Mucosa of descending colon (tissue), 3 donors: ENCODE measurements around the gene VILL. TPM values are rescaled to one million over a fixed set of nuclear protein-coding genes. Genes with fewer than 3 reads are reported as not detected.

ENCODE experiments used
- ATAC-seq: fragments of 200-7000 bp; cut with Tn5 transposase; one replicate; pipeline ENCODE4 v1.9.1; 2020; ENCODE audit warnings: mild to moderate bottlenecking, moderate library complexity
- DNase-seq, 3 donors: peaks; one replicate each; pipeline ENCODE4 v3.0.0-alpha.2; 2020
- H3K36me3 ChIP-seq: fragments of 200-600 bp; one replicate; pipeline ENCODE4 v1.8.0; 2021; ENCODE audit warnings: low read depth, mild to moderate bottlenecking
- H3K4me1 ChIP-seq: fragments of 200-600 bp; one replicate; pipeline ENCODE4 v1.8.0; 2021; ENCODE audit warnings: low read depth, mild to moderate bottlenecking
- H3K4me3 ChIP-seq: fragments of 200-600 bp; one replicate; pipeline ENCODE4 v1.8.0; 2021; ENCODE audit warnings: mild to moderate bottlenecking
- H3K9me3 ChIP-seq: fragments of 200-600 bp; one replicate; pipeline ENCODE4 v1.8.0; 2021; ENCODE audit warnings: mild to moderate bottlenecking
- CTCF ChIP-seq: fragments of 200-600 bp; IDR thresholded peaks from one replicate; pipeline ENCODE4 v1.8.0; 2022; ENCODE audit warnings: antibody characterized with exemption, mild to moderate bottlenecking
- intact Hi-C, 2 donors: fragments of 100-400 bp; cut with DNase I in 1 of 2; cut with micrococcal nuclease in 1 of 2; formaldehyde crosslinking; loops; one replicate each; pipeline versions ENCODE4 v1.11.0 to v1.11.1; 2022; cut with DNase I, micrococcal nuclease
- total RNA-seq, 3 donors: library from RNA; stranded (reverse); fragmentation: NEBNext Ultra II Directional in 2 of 3; extraction: Animal tissue kit (Norgen Biotek cat#: 25700) in 2 of 3; gene quantifications; one replicate each; pipeline versions ENCODE4 v1.2.1 to v1.2.4, GENCODE V29; 2021 to 2023
- donor health status: DM: no; HTN: no; CAD: no; lungs with moderate emphysema.
- donor health status: DM: no; HTN: no; CAD: no.
- donor health status: DM: no; HTN: yes; CAD: no.

Gene VILL
- total RNA-seq, 3 donors from 2014 or later: 69.7 to 197 (median 150) TPM

- no peak for DNase-seq
- H3K4me3 ChIP-seq: no peak overlapping the region
Observed at GRCh38 chr3:37964146-37964545, 26.4 kb upstream of the VILL start.

GRCh38 chr3:37964716-37965115 lies 25.9 kb upstream of the VILL start:
- H3K9me3 ChIP-seq: no peaks in the 10 kb centered on the region
- no peak for TF ChIP-seq CTCF
- H3K4me3 ChIP-seq: no peak overlapping the region
- DNase-seq (no peak), ATAC-seq (peak; percentile 56)
- peaks cover 33% of the 10 kb centered on the region for H3K4me1 ChIP-seq
- intact Hi-C loops: loop anchor here in 1 of 2 donors (5.0 kb wide), 1 partner anchor 107 kb away; no protein-coding TSS in a partner anchor
- H3K36me3 ChIP-seq: no peaks in the 10 kb centered on the region

More at GRCh38 chr3:37964146-37964545, 26.4 kb upstream of the VILL start:
- intact Hi-C loops: no loop called here
- Histone ChIP-seq H3K4me1 (peaks cover 33% of the 10 kb centered on the region), H3K9me3 (no peaks in the 10 kb centered on the region), H3K36me3 (no peaks in the 10 kb centered on the region)
- ATAC-seq: peak; percentile 7
- TF ChIP-seq CTCF: no peak

- ATAC-seq (peak; percentile 68), DNase-seq (peak; percentile 69 to 89 (median 82))
- intact Hi-C loops: loop anchor here (2.0 to 5.0 kb wide), 2 partner anchors 110 to 113 kb away; no protein-coding TSS in a partner anchor
- Histone ChIP-seq H3K4me1 (peaks cover 19% of the 10 kb centered on the region), H3K36me3 (no peaks in the 10 kb centered on the region), H3K9me3 (no peaks in the 10 kb centered on the region), H3K4me3 (no peak overlapping the region)
- peak; percentile 63 for TF ChIP-seq CTCF
Observed at GRCh38 chr3:37967260-37967881, 23.2 kb upstream of the VILL start.

GRCh38 chr3:37968199-37968598 lies 22.4 kb upstream of the VILL start:
- no peaks in the 10 kb centered on the region for H3K9me3 ChIP-seq
- H3K4me3 ChIP-seq: no peak overlapping the region
- no peak for TF ChIP-seq CTCF
- no peak for ATAC-seq
- intact Hi-C loops: loop anchor here in 1 of 2 donors (5.0 kb wide), 1 partner anchor 111 kb away; no protein-coding TSS in a partner anchor
- H3K4me1 ChIP-seq: peaks cover 11% of the 10 kb centered on the region
- no peaks in the 10 kb centered on the region for H3K36me3 ChIP-seq
- no peak for DNase-seq

- DNase-seq: no peak
- Histone ChIP-seq H3K36me3 (no peaks in the 10 kb centered on the region), H3K4me1 (peaks cover 10% of the 10 kb centered on the region), H3K4me3 (no peak overlapping the region), H3K9me3 (no peaks in the 10 kb centered on the region)
- ATAC-seq: no peak
- no peak for TF ChIP-seq CTCF
- intact Hi-C loops: loop anchor here in 1 of 2 donors (5.0 kb wide), 1 partner anchor 112 kb away; no protein-coding TSS in a partner anchor
Observed at GRCh38 chr3:37968813-37969595, 21.6 kb upstream of the VILL start.
